Thyroid gland (tissue), 4 donors: Measurements from ENCODE around the gene PCDHA8. TPM values are rescaled to one million over a fixed set of nuclear protein-coding genes. Genes with fewer than 3 reads are reported as not detected.

Source experiments
- DNase-seq, 2 donors: peaks; one replicate each; pipeline ENCODE4 v3.0.0-alpha.2; 2019
- H3K27ac ChIP-seq, 3 donors: fragments of 200-600 bp; sonication (generic); 1 replicate in 2 of 3; 2 replicates in 1 of 3; pipeline ENCODE4 v1.5.1; 2016 to 2019; ENCODE audit warnings: mild to moderate bottlenecking in 1 of 3, moderate library complexity in 1 of 3
- H3K27me3 ChIP-seq: fragments of 200-600 bp; sonication (generic); one replicate; pipeline ENCODE4 v1.5.1; 2019
- H3K36me3 ChIP-seq, 2 donors: fragments of 200-600 bp; sonication (generic); one replicate each; pipeline ENCODE4 v1.5.1; 2016 to 2019
- H3K4me1 ChIP-seq, 2 donors: fragments of 200-600 bp; sonication (generic); one replicate each; pipeline ENCODE4 v1.5.1; 2017 to 2019
- H3K4me3 ChIP-seq, 3 donors: fragments of 200-600 bp; sonication (generic); replicated peaks in 1 of 3; 1 replicate in 2 of 3; 2 replicates in 1 of 3; pipeline ENCODE4 v1.5.1; 2016; ENCODE audit warnings: mild to moderate bottlenecking in 1 of 3
- H3K9me3 ChIP-seq: fragments of 200-600 bp; sonication (generic); one replicate; pipeline ENCODE4 v1.5.1; 2017
- POLR2A ChIP-seq, 2 donors: fragments of 450-650 bp; IDR thresholded peaks; one replicate each; pipeline ENCODE4 v1.6.1; 2017; ENCODE audit warnings: antibody characterized with exemption in 2 of 2, mild to moderate bottlenecking in 2 of 2, moderate library complexity in 1 of 2
- WGBS, 2 donors: methylation state at CpG; one replicate each; pipeline ENCODE4 v1.1.5; 2017; 5-methylcytosine and 5-hydroxymethylcytosine counted together
- intact Hi-C: fragments of 100-400 bp; cut with DNase I; formaldehyde crosslinking; loops from one replicate; pipeline ENCODE4 v1.15.1; 2023
- total RNA-seq, 4 donors: library from RNA; depleted of rRNA; stranded (reverse); fragments of >200 nt; gene quantifications; one replicate each; pipeline ENCODE4 v1.2.3, GENCODE V29; 2016
- TF ChIP-seq, protein P1 (sequence below), 6 experiments: fragments of 200-600 bp in 3 of 6; fragments of 450-650 bp in 3 of 6; sonication (generic) in 3 of 6; IDR thresholded peaks; one replicate each; pipeline ENCODE4 v1.5.1; 2016 to 2019; ENCODE audit warnings: antibody characterized with exemption in 6 of 6, mild to moderate bottlenecking in 2 of 6, inconsistent platforms in 1 of 6, moderate library complexity in 1 of 6

Gene PCDHA8
- total RNA-seq, 4 donors from 2014 or later, result 0.27 to 0.93 (median 0.33) TPM; not detected in 1

DNA sequence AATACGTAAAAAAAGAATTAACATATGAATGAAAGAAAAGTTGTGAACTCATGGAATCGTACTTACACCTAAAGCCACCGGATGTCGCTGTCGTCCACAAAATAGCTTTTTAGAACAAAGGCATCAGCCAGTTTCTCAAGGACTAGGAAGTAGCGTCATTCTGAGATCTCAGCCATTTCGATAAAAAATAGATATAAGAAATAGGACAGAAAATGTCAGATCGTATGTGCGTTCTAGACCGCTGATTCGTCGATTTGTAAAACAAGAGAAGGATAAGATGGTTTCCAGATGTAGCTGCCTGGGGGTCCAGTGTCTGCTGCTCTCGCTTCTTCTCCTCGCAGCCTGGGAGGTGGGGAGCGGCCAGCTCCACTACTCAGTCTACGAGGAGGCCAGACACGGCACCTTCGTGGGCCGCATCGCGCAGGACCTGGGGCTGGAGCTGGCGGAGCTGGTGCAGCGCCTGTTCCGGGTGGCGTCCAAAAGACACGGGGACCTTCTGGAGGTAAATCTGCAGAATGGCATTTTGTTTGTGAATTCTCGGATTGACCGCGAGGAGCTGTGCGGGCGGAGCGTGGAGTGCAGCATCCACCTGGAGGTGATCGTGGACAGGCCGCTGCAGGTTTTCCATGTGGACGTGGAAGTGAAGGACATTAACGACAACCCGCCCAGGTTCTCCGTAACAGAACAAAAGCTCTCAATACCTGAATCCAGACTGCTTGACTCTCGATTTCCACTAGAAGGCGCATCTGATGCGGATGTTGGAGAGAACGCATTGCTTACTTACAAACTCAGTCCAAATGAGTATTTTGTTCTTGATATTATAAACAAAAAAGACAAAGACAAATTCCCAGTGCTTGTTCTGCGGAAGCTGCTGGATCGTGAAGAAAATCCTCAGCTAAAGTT, 15.0 kb downstream of the PCDHA8 start, which contains the start of gene PCDHA10:
Gene PCDHA10, plus strand, starts transcription at position 126 of the 903 bp plus-strand sequence. Its CDS starts 152 bp downstream, at position 278.
- no peaks in the 10 kb centered on the region for H3K27me3 ChIP-seq
- TF ChIP-seq POLR2A (IDR thresholded peaks at IDR 0.05), result no peak
- TF ChIP-seq, protein P1, sequence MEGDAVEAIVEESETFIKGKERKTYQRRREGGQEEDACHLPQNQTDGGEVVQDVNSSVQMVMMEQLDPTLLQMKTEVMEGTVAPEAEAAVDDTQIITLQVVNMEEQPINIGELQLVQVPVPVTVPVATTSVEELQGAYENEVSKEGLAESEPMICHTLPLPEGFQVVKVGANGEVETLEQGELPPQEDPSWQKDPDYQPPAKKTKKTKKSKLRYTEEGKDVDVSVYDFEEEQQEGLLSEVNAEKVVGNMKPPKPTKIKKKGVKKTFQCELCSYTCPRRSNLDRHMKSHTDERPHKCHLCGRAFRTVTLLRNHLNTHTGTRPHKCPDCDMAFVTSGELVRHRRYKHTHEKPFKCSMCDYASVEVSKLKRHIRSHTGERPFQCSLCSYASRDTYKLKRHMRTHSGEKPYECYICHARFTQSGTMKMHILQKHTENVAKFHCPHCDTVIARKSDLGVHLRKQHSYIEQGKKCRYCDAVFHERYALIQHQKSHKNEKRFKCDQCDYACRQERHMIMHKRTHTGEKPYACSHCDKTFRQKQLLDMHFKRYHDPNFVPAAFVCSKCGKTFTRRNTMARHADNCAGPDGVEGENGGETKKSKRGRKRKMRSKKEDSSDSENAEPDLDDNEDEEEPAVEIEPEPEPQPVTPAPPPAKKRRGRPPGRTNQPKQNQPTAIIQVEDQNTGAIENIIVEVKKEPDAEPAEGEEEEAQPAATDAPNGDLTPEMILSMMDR (IDR thresholded peaks at IDR 0.05), result peak in 4 of 6 experiments; percentile 48 to 72 (median 52)
- 14 to 22% methylated on average over 37 to 44 of the region's 44 CpGs for WGBS, 2 donors
- no peak within 1 kb of the TSS for H3K4me3 ChIP-seq
- peak within 1 kb of the TSS in 2 of 3 donors; percentile 31 to 36 for H3K27ac ChIP-seq
- H3K4me1 ChIP-seq, result peaks cover 0 to 5% of the 10 kb centered on the region in 2 donors
- no peaks in the 10 kb centered on the region for H3K36me3 ChIP-seq
- peak; percentile 33 to 55 for DNase-seq
- intact Hi-C loops, result no loop called here
- no peaks in the 10 kb centered on the region for H3K9me3 ChIP-seq

- Histone ChIP-seq H3K36me3 (no peaks in the 10 kb centered on the region), H3K4me3 (no peak overlapping the region), H3K27me3 (no peaks in the 10 kb centered on the region), H3K4me1 (peaks cover 0 to 5% of the 10 kb centered on the region in 2 donors), H3K9me3 (no peaks in the 10 kb centered on the region), H3K27ac (no peak overlapping the region)
- no peak for TF ChIP-seq POLR2A (IDR thresholded peaks at IDR 0.05)
- TF ChIP-seq, protein P1 (IDR thresholded peaks at IDR 0.05), result no peak
- no peak for DNase-seq
- 49 to 51% methylated on average over 14 to 77 of the region's 94 CpGs for WGBS, 2 donors
- intact Hi-C loops, result no loop called here
Observed at GRCh38 chr5:140857177-140857986, 16.4 kb downstream of the PCDHA8 start.

GRCh38 chr5:140857987-140858240, 16.9 kb downstream of the PCDHA8 start:
- TF ChIP-seq, protein P1 (IDR thresholded peaks at IDR 0.05), result no peak
- no peak for TF ChIP-seq POLR2A (IDR thresholded peaks at IDR 0.05)
- intact Hi-C loops, result no loop called here
- DNase-seq, result no peak
- Histone ChIP-seq H3K9me3 (no peaks in the 10 kb centered on the region), H3K4me1 (peaks cover 0 to 5% of the 10 kb centered on the region in 2 donors), H3K4me3 (no peak overlapping the region), H3K36me3 (no peaks in the 10 kb centered on the region), H3K27me3 (no peaks in the 10 kb centered on the region), H3K27ac (no peak overlapping the region)
- WGBS, 2 donors, result 53 to 58% methylated on average over 8 to 9 of the region's 22 CpGs

- H3K27ac ChIP-seq, result no peak overlapping the region
- H3K4me3 ChIP-seq, result no peak overlapping the region
- H3K36me3 ChIP-seq, result no peaks in the 10 kb centered on the region
- no peak for DNase-seq
- TF ChIP-seq, protein P1 (IDR thresholded peaks at IDR 0.05), result no peak
- no peak for TF ChIP-seq POLR2A (IDR thresholded peaks at IDR 0.05)
- intact Hi-C loops, result no loop called here
- no peaks in the 10 kb centered on the region for H3K27me3 ChIP-seq
- no peaks in the 10 kb centered on the region for H3K9me3 ChIP-seq
- H3K4me1 ChIP-seq, result no peaks in the 10 kb centered on the region
- WGBS, 2 donors, result 43 to 51% methylated on average over 44 to 69 of the region's 76 CpGs
Observed at GRCh38 chr5:140862441-140863295, 21.7 kb downstream of the PCDHA8 start.
